Adrenal gland (tissue), 12 donors: ENCODE measurements around the gene MFRP. TPM values are rescaled to one million over a fixed set of nuclear protein-coding genes. Genes with fewer than 3 reads are reported as not detected.

ENCODE experiments used
- DNase-seq, 7 donors: peaks; one replicate each; pipeline ENCODE4 v3.0.0-alpha.2; 2019 to 2020
- H3K27ac ChIP-seq, 5 donors: fragments of 200-600 bp; sonication (generic) in 4 of 5; 1 replicate in 3 of 5; 2 replicates in 2 of 5; pipeline versions ENCODE4 v1.5.1 to v1.8.0; 2016 to 2020; ENCODE audit warnings: mild to moderate bottlenecking in 1 of 5
- H3K27me3 ChIP-seq: fragments of 200-600 bp; 2 replicates; pipeline ENCODE4 v1.8.0; 2021
- H3K36me3 ChIP-seq, 2 donors: fragments of 200-600 bp; replicated peaks in 1 of 2; 1 replicate in 1 of 2; 2 replicates in 1 of 2; pipeline versions ENCODE4 v1.5.1 to v1.8.0; 2018 to 2022
- H3K4me1 ChIP-seq, 2 donors: fragments of 200-600 bp; replicated peaks in 1 of 2; 1 replicate in 1 of 2; 2 replicates in 1 of 2; pipeline versions ENCODE4 v1.5.1 to v1.8.0; 2018 to 2021
- H3K4me3 ChIP-seq, 4 donors: fragments of 200-600 bp; sonication (generic) in 3 of 4; one replicate each; pipeline ENCODE4 v1.5.1; 2016 to 2018
- H3K9me3 ChIP-seq, 3 donors: fragments of 200-600 bp; sonication (generic) in 1 of 3; replicated peaks in 1 of 3; 1 replicate in 2 of 3; 2 replicates in 1 of 3; pipeline versions ENCODE4 v1.5.1 to v1.8.0; 2016 to 2021
- CTCF ChIP-seq, 6 experiments: fragments of 450-650 bp in 4 of 6; fragments of 200-600 bp in 2 of 6; sonication (generic) in 1 of 6; IDR thresholded peaks; 1 replicate in 5 of 6; 2 replicates in 1 of 6; pipeline versions ENCODE4 v1.5.1 to v1.8.0; 2016 to 2021; ENCODE audit warnings: antibody characterized with exemption in 6 of 6, mild to moderate bottlenecking in 2 of 6, moderate library complexity in 1 of 6
- POLR2A ChIP-seq, 2 donors: fragments of 450-650 bp; IDR thresholded peaks; one replicate each; pipeline ENCODE4 v1.6.1; 2017; ENCODE audit warnings: antibody characterized with exemption in 2 of 2, mild to moderate bottlenecking in 2 of 2, moderate library complexity in 1 of 2
- WGBS, 4 donors: extraction: QIAGEN DNeasy Blood & Tissue Kit in 2 of 4; methylation state at CpG; one replicate each; pipeline versions ENCODE4 v1.1.5 to v1.1.7; 2013 to 2017; 5-methylcytosine and 5-hydroxymethylcytosine counted together
- intact Hi-C, 2 donors: fragments of 100-400 bp; cut with DNase I; formaldehyde crosslinking; loops; one replicate each; pipeline versions ENCODE4 v1.14.1 to v1.15.0; 2022 to 2023
- polyA plus RNA-seq, 3 donors: library from polyadenylated mRNA; stranded (reverse); fragments of 200-250 nt in 2 of 3; fragments of 350-450 nt in 1 of 3; fragmentation: Illumina TruSeq in 1 of 3; extraction: RNeasy Lipid Tissue Mini Kit (QIAGEN cat#74804) in 1 of 3; gene quantifications; one replicate each; pipeline ENCODE4 v1.2.3, GENCODE V29; 2013 to 2014
- total RNA-seq, 9 donors: library from RNA; depleted of rRNA in 4 of 9; stranded (reverse); fragments of >200 nt in 4 of 9; fragments of 120-200 nt in 1 of 9; fragmentation: NEBNext Ultra II Directional in 1 of 9; extraction: Animal tissue kit (Norgen Biotek cat#: 25700) in 1 of 9; gene quantifications; one replicate each; pipeline versions ENCODE4 v1.1.0 to v1.2.4, GENCODE V29; 2013 to 2023
- donor health status: healthy with polysubstance abuse.
- donor health status: Bipolar disorder and iron deficiency.
- donor health status: DM: yes; HTN: yes; CAD: no.
- donor health status: DM: no; HTN: no; CAD: no.
- donor health status: DM: no; HTN: no; CAD: no.
- donor health status: DM: yes; HTN: yes; CAD: no.

Gene MFRP
- total and polyA plus RNA-seq, 12 donors: under 0.01 TPM; not detected in 11

DNA sequence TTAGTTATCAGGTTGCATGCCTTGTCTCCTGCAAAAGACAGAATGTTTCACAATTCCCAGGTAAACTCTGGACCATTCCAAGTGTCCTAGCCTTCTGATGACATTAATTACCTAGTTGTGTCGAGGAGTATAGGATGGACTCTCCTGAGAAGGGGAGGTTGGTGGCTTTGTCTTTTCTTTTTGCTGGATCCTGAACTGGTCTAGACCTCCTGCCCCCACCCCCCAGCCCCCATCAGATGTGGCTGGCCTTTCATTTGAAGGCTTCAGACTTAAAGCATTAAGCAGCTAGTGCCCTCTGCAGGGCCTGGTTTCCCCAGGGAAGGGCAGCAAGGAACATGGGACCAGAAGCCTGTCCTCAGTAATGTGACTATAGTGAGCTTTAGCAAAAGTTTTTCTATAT, 39.3 kb downstream of the MFRP start:
- no peak for TF ChIP-seq CTCF (IDR thresholded peaks at IDR 0.05)
- TF ChIP-seq POLR2A (IDR thresholded peaks at IDR 0.05): no peak
- Histone ChIP-seq H3K9me3 (no peaks in the 10 kb centered on the region), H3K36me3 (peaks cover 0 to 8% of the 10 kb centered on the region in 2 donors), H3K4me3 (no peak overlapping the region), H3K27me3 (no peaks in the 10 kb centered on the region), H3K4me1 (peaks cover 10 to 11% of the 10 kb centered on the region in 2 donors), H3K27ac (peak overlapping the region in 4 of 5 donors; percentile 15 to 90 (median 76))
- intact Hi-C loops: no loop called here
- DNase-seq: peak in 1 of 7 donors; percentile 17
- 57 to 92% (median 81%) methylated on average over 1 of the region's 1 CpG for whole genome bisulfite sequencing, 4 donors

GRCh38 chr11:119306373-119306890, 40.1 kb downstream of the MFRP start:
- intact Hi-C loops: no loop called here
- peak overlapping the region; percentile 19 to 90 (median 68) for H3K27ac ChIP-seq
- peaks cover 10 to 11% of the 10 kb centered on the region in 2 donors for H3K4me1 ChIP-seq

DNA sequence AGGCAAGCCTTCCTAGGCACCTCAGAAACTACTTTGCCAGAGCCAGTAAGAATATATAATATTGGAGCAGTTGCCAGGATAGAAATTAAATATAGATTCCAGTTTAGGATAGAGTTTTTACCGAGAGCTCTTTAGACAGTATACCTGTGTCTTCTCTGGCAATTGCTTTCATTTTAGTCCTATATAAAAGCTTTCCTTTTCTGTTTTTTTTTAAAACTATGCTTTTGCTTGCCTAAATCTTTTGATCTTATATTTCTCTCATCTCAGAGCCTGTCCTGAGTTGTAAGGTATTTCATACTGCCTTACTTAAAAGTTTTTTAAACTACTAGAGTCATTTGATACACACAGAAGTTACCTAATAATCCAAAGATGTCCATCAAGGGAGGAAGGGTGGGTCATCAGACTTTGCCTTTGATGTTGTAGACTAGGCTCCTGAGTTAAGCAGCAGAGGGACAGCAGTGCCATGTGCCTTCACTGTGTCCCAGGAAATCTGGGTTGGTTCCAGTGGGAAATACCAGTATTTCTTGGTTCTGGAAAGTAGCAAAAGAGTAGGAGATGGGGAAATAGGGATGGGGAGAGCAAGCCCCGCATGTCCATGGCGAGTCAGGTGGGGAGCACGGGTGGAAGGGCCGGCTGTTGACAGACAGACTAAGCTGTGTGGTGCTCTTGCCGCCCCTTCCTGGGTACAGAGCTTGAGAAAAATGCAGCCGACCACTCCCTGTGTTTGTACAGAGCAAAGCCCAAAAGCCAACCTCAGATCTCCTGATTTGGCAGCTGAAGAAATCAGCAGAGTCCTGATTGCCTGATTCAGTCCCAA, 40.7 kb downstream of the MFRP start:
- no peak for TF ChIP-seq CTCF (IDR thresholded peaks at IDR 0.05)
- TF ChIP-seq POLR2A (IDR thresholded peaks at IDR 0.05): no peak
- Histone ChIP-seq H3K4me3 (no peak overlapping the region), H3K4me1 (peaks cover 10 to 11% of the 10 kb centered on the region in 2 donors), H3K9me3 (no peaks in the 10 kb centered on the region), H3K27ac (peak overlapping the region in 4 of 5 donors; percentile 61 to 90 (median 76)), H3K36me3 (peaks cover 0 to 21% of the 10 kb centered on the region in 2 donors), H3K27me3 (no peaks in the 10 kb centered on the region)
- intact Hi-C loops: no loop called here
- no peak for DNase-seq
- WGBS, 4 donors: 91 to 95% (median 92%) methylated on average over 7 of the region's 7 CpGs

More at GRCh38 chr11:119306373-119306890, 40.1 kb downstream of the MFRP start:
- H3K4me3 ChIP-seq: no peak overlapping the region
- peak in 5 of 7 donors; percentile 69 to 77 (median 75) for DNase-seq
- WGBS, 4 donors: 37 to 55% (median 49%) methylated on average over 5 of the region's 5 CpGs
- H3K27me3 ChIP-seq: no peaks in the 10 kb centered on the region
- peaks cover 0 to 16% of the 10 kb centered on the region in 2 donors for H3K36me3 ChIP-seq
- TF ChIP-seq POLR2A (IDR thresholded peaks at IDR 0.05): peak in 1 of 2 donors; percentile 40
- no peak for TF ChIP-seq CTCF (IDR thresholded peaks at IDR 0.05)
- H3K9me3 ChIP-seq: no peaks in the 10 kb centered on the region

GRCh38 chr11:119303227-119303718, 43.2 kb downstream of the MFRP start:
- Histone ChIP-seq H3K27me3 (no peaks in the 10 kb centered on the region), H3K9me3 (no peaks in the 10 kb centered on the region), H3K4me1 (peaks cover 10 to 11% of the 10 kb centered on the region in 2 donors), H3K4me3 (no peak overlapping the region), H3K27ac (no peak overlapping the region), H3K36me3 (peaks cover 0 to 43% of the 10 kb centered on the region in 2 donors)
- intact Hi-C loops: no loop called here
- no peak for TF ChIP-seq POLR2A (IDR thresholded peaks at IDR 0.05)
- no peak for TF ChIP-seq CTCF (IDR thresholded peaks at IDR 0.05)
- WGBS, 4 donors: 90 to 96% (median 94%) methylated on average over 5 of the region's 5 CpGs
- DNase-seq: no peak
